Coronary artery (tissue), 2 donors: ENCODE results near the gene MARK3.

ENCODE experiments used
- DNase-seq: peaks from one replicate; pipeline ENCODE4 v3.0.0-alpha.2; 2017; ENCODE audit warnings: low spot score
- H3K27ac ChIP-seq, 2 donors: fragments of 200-600 bp; sonication (generic); one replicate each; pipeline ENCODE4 v1.5.1; 2016 to 2019
- H3K4me3 ChIP-seq: fragments of 200-600 bp; sonication (generic); 2 replicates; pipeline ENCODE4 v1.5.1; 2016; ENCODE audit warnings: mild to moderate bottlenecking, moderate library complexity
- CTCF ChIP-seq: fragments of 200-600 bp; sonication (generic); IDR thresholded peaks from one replicate; pipeline ENCODE4 v1.5.1; 2019; ENCODE audit warnings: antibody characterized with exemption

MARK3 gene

DNA sequence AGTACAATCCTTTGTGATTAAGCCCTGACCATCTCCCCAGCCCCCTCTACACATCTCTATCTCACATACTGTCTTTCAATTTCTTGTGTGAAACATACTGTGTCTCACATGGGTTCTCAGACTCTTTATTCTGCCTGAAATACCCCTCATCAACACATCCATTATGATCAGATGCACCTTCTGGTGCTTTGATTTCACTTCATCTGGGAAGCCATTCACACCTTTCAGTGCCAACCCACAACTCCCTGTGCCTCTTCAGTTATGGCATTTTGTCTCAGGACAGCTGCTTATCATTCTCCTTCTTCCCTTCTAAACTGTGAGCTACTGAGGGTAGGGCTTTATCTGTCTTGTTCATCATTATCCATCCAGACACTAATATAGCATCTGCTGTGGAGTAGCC lies 78.6 kb downstream of the MARK3 start:
- Histone ChIP-seq H3K4me3 (no peak overlapping the region), H3K27ac (no peak overlapping the region)
- no peak for TF ChIP-seq CTCF
- no peak for DNase-seq

DNA sequence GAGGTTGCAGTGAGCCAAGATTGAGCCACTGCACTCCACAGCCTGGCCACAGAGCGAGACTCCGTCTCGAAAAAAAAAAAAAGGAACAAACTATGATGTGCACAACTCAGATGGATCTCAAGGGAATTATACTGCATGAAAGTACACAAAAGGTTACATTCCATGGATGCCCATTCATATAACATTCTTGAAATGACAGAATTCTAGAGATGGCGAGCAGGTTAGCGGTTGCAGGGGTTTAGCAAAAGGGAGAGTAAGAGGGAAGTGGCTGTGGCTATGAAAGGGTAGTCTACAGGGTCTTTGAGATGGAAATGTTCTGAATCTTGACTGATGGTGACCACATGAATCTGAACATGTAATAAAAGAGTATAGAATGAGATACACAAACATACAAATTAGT lies 87.7 kb downstream of the MARK3 start:
- Histone ChIP-seq H3K27ac (no peak overlapping the region), H3K4me3 (no peak overlapping the region)
- no peak for TF ChIP-seq CTCF
- no peak for DNase-seq

GRCh38 chr14:103474893-103475292 lies 89.7 kb downstream of the MARK3 start:
- no peak overlapping the region for H3K27ac ChIP-seq
- TF ChIP-seq CTCF, result no peak
- no peak for DNase-seq

GRCh38 chr14:103476065-103476464 lies 90.8 kb downstream of the MARK3 start:
- Histone ChIP-seq H3K27ac (no peak overlapping the region), H3K4me3 (no peak overlapping the region)
- TF ChIP-seq CTCF, result no peak
- no peak for DNase-seq

More at GRCh38 chr14:103474893-103475292, 89.7 kb downstream of the MARK3 start:
- no peak overlapping the region for H3K4me3 ChIP-seq

DNA sequence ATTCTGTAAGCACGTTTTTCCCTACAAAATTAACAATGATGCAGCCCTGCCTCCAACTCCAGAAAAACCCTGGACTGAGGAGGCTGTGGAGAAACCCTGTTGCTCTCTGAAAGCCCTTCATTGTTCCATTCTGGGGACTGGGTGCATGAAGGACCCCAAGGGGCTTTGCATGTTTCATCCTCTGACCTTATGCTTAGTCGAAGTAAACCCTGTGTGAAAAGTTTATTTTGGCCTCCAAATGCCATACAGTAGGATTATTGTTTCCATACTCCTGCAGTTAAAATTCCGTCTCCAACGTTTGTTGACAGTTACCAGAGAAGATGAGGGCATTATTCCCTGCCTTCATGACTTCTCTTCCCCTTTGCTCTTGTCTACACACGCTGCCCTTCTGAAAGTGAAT lies 91.4 kb downstream of the MARK3 start:
- H3K27ac ChIP-seq, result no peak overlapping the region
- TF ChIP-seq CTCF, result no peak
- no peak for DNase-seq

GRCh38 chr14:103480595-103480994 lies 95.4 kb downstream of the MARK3 start:
- H3K4me3 ChIP-seq, result no peak overlapping the region
- H3K27ac ChIP-seq, result no peak overlapping the region
- TF ChIP-seq CTCF, result no peak
- DNase-seq, result no peak

More for the DNA sequence above, 91.4 kb downstream of the MARK3 start:
- H3K4me3 ChIP-seq, result no peak overlapping the region

GRCh38 chr14:103483600-103483999 lies 98.4 kb downstream of the MARK3 start:
- no peak for DNase-seq

More at GRCh38 chr14:103483600-103483999, 98.4 kb downstream of the MARK3 start:
- Histone ChIP-seq H3K4me3 (no peak overlapping the region), H3K27ac (no peak overlapping the region)
- no peak for TF ChIP-seq CTCF
